Stimulated activated CD4-positive, alpha-beta T cell treated with anti-CD3 and anti-CD28 coated beads, Interleukin-1b, Interleukin-23, amount 100 ng/mL, for 1 hour (primary cell): Measurements from ENCODE around the gene MAFG.
"Not testable (repeated sequence)": the region's sequence is repeated elsewhere in the genome, so short reads cannot be mapped to it uniquely, and the experiment has no call there.

Source experiments
- DNase-seq, 2 donors: peaks; one replicate each; pipeline ENCODE4 v3.0.0-alpha.2; 2020; ENCODE audit warnings: low read depth in 2 of 2

MAFG gene

GRCh38 chr17:81958633-81959342 lies 31.3 kb upstream of the MAFG start:
- no peak for DNase-seq

- no peak for DNase-seq
These were observed 30.3 kb upstream of the MAFG start for GRCh38 chr17:81957691-81958432.

GRCh38 chr17:81956607-81957589 lies 29.4 kb upstream of the MAFG start:
- DNase-seq, result no peak

GRCh38 chr17:81955756-81956544 lies 28.4 kb upstream of the MAFG start:
- no peak for DNase-seq

GRCh38 chr17:81955058-81955681 lies 27.6 kb upstream of the MAFG start:
- DNase-seq, result no peak

- DNase-seq, result no peak
These were observed 26.9 kb upstream of the MAFG start for GRCh38 chr17:81954131-81955057.

GRCh38 chr17:81953443-81953842 lies 25.9 kb upstream of the MAFG start:
- DNase-seq, result not testable (repeated sequence)

- DNase-seq, result no peak
These were observed 25.3 kb upstream of the MAFG start for GRCh38 chr17:81952792-81953228.

GRCh38 chr17:81951785-81952684 lies 24.5 kb upstream of the MAFG start:
- DNase-seq, result no peak

- DNase-seq, result no peak
These were observed 23.0 kb upstream of the MAFG start for GRCh38 chr17:81950501-81950900.

GRCh38 chr17:81948635-81949378 lies 21.3 kb upstream of the MAFG start:
- DNase-seq, result no peak

GRCh38 chr17:81947189-81947588 lies 19.7 kb upstream of the MAFG start, which contains the start of gene MYADML2:
Gene MYADML2, minus strand, starts transcription at chr17:81947233. Its CDS starts 5,492 bp downstream, at chr17:81941741.
- DNase-seq, result no peak

- no peak for DNase-seq
These were observed 17.3 kb upstream of the MAFG start for GRCh38 chr17:81944858-81945257.

- DNase-seq, result no peak
These were observed 14.6 kb upstream of the MAFG start for GRCh38 chr17:81942167-81942553.

- no peak for DNase-seq
These were observed 14.1 kb upstream of the MAFG start for GRCh38 chr17:81941484-81942166.

- DNase-seq, result no peak
These were observed 13.3 kb upstream of the MAFG start for GRCh38 chr17:81940538-81941483.
